ENCODE results near the gene ARHGAP15.
A peak's percentile ranks its signal among the peaks of the same experiment; 100 is the strongest.

Gene ARHGAP15

GRCh38 chr2:143701785-143702184, 572.6 kb downstream of the ARHGAP15 start:
- no peak for ATAC-seq

DNA sequence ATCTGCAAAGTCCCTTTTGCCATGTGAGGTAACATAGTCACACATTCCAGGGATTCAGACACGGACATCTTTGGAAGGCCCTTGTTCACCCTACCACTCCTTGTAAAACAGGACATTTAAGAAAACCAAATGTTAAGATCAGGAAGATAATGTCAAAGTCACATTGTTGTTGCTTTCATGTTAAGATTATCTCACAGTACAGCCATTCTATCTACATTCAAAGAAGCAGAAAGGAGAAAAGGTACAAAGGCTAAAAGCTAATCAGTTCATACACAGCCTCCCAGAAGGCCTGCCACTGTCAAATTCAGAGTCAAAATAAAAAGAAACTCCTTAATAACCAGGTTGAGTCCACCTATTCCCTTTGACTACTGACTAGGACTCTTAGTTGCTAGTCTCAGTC, 573.7 kb downstream of the ARHGAP15 start:
- ATAC-seq, result no peak

DNA sequence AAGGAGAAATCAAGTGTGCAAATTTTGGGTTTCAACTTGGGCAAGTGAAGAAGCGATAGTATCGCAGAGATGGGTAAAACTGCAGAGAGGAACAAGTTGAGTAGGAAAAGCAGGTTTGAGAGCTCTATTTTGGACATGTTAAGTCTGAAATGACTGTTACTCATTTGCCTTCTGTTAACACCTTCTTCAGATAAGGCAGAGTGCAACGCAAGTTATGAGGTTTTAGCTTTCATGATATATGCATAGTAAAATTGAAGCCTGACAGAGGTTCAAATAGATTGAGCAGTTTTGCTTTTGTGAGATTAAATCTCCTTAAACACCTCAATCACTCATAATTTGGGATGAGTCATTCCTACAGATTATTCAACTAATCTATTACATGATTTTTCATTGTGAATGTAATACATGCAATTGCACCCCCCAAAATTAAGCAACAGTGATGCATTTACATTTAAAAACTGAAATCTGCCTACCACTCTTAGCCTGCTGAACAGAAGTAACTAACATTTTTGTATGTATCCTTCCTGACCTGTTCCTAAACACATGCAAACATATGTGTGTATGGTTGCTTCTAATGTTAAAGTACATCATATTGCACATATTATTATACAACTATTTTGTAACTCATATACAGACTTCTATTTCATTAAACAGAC, 575.4 kb downstream of the ARHGAP15 start:
- peak; percentile 92 to 94 for ATAC-seq

GRCh38 chr2:143705108-143705707, 576.0 kb downstream of the ARHGAP15 start:
- ATAC-seq, result peak; percentile 7 to 17

- no peak for ATAC-seq
These were observed 577.1 kb downstream of the ARHGAP15 start for GRCh38 chr2:143706354-143706753.

DNA sequence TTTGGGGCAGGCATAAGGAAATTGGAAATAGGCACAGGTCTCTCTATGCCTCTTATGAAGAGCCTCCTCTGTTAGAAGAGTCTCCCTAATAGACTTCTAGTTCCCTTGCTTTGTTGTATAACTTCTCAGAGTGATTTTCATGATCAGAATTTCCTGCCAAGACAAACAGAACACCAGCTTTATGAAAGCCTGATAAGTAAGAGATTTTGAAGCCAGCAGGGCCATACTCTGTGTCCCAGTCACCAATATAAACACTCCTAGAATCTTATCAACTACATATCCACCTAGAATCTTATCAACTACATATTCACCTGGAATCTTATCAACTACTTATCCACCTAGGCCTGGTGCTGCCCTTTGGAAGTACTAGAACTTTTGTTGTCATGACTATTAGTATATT, 579.5 kb downstream of the ARHGAP15 start:
- no peak for ATAC-seq

- ATAC-seq, result no peak
These were observed 581.0 kb downstream of the ARHGAP15 start for GRCh38 chr2:143710196-143710595.

GRCh38 chr2:143710879-143711278, 581.7 kb downstream of the ARHGAP15 start:
- ATAC-seq, result no peak

- no peak for ATAC-seq
These were observed 587.3 kb downstream of the ARHGAP15 start for GRCh38 chr2:143716522-143716921.

DNA sequence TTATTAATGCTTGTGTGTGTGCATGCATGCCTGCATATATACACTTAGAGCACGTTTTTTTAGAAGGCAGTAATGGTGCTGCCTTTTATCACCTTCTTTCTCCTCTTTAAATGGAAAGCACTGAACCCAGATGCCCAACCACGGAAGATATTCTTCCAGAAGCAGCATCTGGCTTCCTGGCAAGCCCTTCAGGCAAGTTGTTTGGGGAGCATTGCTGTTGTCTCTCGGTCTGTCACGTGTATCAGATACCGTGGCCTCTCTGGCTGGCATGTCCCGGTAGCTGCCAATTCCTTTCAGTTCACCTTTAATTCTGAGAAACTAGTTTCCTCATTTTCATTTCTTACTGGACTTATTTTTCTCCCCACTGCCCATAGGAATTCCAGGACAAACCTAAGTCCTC, 587.8 kb downstream of the ARHGAP15 start:
- ATAC-seq, result no peak

GRCh38 chr2:143717536-143718168, 588.4 kb downstream of the ARHGAP15 start:
- no peak for ATAC-seq

DNA sequence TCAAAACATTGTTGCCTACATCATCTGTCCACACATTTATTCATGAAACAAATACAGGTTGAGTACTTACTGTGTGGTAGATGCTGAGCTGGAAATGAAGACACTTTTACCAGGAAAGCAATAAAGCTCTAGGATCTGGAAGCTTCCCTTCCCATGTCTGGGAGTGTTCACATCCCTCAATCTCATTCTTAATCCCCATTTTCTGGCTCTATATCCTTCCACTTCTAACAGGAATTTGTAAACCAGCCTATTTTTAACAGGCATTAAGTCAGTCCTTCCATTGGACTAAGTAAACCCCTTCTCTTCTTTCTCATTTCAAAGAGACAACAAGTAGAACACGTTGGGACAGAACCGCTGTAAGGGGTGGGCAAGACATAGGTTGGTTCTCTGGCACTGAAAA, 589.5 kb downstream of the ARHGAP15 start:
- ATAC-seq, result no peak

GRCh38 chr2:143719406-143719805, 590.2 kb downstream of the ARHGAP15 start:
- no peak for ATAC-seq

DNA sequence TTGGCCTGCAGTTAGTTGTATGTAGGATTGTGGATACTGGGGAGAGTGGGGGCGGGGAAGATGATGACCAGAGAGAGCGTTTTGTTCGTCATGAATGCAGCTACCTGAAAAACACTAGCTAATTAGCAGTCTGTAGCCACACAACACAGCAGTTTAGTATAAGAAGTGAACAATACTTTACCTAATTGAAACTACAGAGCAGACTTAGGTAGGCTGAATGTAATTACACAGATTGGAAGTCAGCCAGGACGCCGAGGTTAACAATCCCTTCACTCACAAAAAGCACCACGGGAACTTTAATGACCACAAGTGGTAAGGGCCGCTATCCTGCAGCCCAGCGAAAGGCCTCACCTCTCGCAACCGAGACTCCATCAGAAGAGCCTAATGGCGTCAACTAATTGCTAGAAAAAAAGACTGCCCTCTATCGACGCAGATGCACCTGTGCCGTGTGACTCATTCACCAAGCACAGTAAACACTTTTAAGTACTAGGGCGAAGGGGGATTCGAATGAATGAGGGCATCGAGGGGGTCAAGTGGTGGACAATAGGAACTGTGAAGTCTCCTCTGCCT, 591.0 kb downstream of the ARHGAP15 start:
- no peak for ATAC-seq

DNA sequence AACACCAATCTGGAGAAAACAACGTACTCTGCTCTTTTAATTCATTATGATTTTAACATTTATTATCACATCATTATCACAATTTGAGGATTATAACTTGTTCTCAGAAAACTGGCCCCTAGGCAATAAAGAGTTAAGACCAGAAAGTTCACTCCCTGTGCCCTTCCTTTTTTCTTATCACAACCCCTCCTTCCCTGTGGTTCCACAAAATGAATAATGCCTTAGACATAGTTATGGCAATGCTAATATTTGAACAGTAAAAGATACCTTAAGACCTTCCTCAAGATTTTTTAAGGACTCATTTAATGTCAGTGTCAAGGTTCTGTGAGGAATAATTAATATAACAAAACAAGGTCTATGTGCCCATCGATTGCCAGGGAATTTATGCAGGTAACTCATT, 596.2 kb downstream of the ARHGAP15 start:
- no peak for ATAC-seq

- ATAC-seq, result no peak
These were observed 597.1 kb downstream of the ARHGAP15 start for GRCh38 chr2:143726151-143726845.

DNA sequence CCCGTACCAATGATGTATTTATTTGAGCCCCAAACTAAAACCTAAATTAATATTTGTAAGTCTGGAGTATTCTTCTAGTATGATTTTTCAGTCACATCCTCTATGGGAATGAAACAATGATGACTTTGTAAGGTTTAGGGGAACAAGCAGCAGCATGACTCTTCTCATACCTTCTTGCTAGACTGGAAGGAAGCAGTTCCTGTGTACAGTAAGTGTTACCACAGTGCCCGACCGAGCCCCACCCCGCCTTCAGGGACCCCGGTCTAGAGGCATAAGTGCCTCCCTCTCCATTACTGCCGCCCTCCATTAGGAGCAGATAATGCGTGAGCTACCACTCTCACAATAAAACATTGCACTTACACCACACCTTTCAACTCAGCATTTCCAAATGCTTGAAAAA, 599.3 kb downstream of the ARHGAP15 start:
- ATAC-seq, result no peak

- ATAC-seq, result no peak
These were observed 600.1 kb downstream of the ARHGAP15 start for GRCh38 chr2:143729296-143729814.

DNA sequence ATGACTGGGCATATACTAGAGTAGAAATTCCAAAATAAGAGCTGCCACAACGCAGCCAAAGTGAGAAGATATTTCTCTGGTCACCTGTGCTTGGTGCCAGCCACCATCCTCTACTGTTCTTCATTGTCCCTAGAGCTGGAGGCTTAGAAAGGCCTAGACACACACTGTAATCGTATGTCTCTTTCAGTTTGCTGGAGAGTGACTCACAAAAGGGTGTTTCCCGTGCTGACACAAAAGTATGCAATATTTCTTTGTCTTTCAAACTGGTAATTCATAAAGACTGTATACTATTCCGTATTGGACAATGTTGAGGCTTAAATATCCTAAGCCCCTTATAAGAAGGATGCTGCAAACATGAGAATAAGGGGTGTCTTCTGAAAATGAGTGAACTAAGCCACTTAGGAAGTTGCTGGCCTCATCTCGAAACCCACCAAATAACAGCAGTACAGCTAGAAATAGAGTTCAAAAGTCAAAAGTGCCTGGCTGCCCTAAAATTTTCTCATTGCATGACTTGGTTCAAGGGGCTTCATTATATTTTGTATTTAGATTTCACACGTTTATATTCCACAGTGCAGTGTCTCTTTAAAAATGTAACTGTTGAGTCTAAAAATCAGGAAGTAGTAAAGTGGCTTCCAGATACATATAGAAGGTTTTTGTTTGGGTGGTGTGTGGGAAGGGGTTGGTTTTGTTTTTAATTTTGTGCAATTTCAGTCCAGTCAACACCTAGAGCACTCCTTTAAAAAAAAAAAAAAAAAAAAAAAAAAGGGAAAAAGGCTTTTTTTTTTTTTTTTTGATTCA, 601.1 kb downstream of the ARHGAP15 start:
- peak; percentile 93 to 95 for ATAC-seq

GRCh38 chr2:143730953-143731260, 601.7 kb downstream of the ARHGAP15 start:
- peak; percentile 11 to 12 for ATAC-seq

- no peak for ATAC-seq
These were observed 602.9 kb downstream of the ARHGAP15 start for GRCh38 chr2:143732076-143732475.

DNA sequence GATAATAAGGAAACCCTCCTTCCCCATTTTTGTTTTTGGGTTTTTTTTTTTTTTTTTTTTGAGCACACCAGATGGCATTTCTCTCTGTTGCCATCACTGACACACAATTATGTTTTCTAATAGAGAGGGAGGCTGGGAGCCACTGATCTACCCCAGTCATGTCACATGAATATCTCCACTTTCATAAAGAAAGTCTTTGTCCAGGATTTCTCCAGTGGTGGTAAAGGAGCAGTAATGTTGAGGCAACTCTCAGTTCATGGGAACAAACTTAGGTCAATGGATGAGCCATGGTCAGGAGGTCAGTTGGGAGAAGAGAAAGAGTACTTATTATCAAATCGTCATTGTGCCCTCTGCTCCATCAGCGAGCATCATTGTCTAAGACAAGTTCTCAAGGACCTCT, 603.7 kb downstream of the ARHGAP15 start:
- ATAC-seq, result no peak
